Nephron progenitor cell (in vitro differentiated cells): ENCODE data around the gene SEMA6B.

Experiments
- DNase-seq: peaks from one replicate; pipeline ENCODE4 v3.0.0; 2021
- H3K27ac Mint-ChIP-seq: 2 replicates; pipeline ENCODE4 v1.8.0; 2021; ENCODE audit warnings: mild to moderate bottlenecking, moderate library complexity, mixed read lengths
- H3K27me3 Mint-ChIP-seq: 2 replicates; pipeline ENCODE4 v1.8.0; 2021; ENCODE audit warnings: mild to moderate bottlenecking, low read depth, mixed read lengths; ENCODE audit not compliant: poor library complexity
- H3K36me3 Mint-ChIP-seq: 2 replicates; pipeline ENCODE4 v1.8.0; 2021; ENCODE audit warnings: low read depth, mixed read lengths
- H3K4me1 Mint-ChIP-seq: 2 replicates; pipeline ENCODE4 v1.8.0; 2021; ENCODE audit warnings: mixed read lengths
- H3K4me3 Mint-ChIP-seq: 2 replicates; pipeline ENCODE4 v1.8.0; 2021; ENCODE audit warnings: mild to moderate bottlenecking, moderate library complexity, mixed read lengths
- H3K9me3 Mint-ChIP-seq: 2 replicates; pipeline ENCODE4 v1.8.0; 2021; ENCODE audit warnings: mild to moderate bottlenecking, moderate library complexity, mixed read lengths
- TF ChIP-seq, protein P1 (sequence below): fragments of 200-600 bp; sonication (generic); IDR thresholded peaks from 2 replicates; pipeline ENCODE4 v1.5.0; 2021; ENCODE audit warnings: antibody characterized with exemption

The SEMA6B gene

GRCh38 chr19:4506449-4507149, 52.9 kb downstream of the SEMA6B start:
- TF ChIP-seq, protein P1, sequence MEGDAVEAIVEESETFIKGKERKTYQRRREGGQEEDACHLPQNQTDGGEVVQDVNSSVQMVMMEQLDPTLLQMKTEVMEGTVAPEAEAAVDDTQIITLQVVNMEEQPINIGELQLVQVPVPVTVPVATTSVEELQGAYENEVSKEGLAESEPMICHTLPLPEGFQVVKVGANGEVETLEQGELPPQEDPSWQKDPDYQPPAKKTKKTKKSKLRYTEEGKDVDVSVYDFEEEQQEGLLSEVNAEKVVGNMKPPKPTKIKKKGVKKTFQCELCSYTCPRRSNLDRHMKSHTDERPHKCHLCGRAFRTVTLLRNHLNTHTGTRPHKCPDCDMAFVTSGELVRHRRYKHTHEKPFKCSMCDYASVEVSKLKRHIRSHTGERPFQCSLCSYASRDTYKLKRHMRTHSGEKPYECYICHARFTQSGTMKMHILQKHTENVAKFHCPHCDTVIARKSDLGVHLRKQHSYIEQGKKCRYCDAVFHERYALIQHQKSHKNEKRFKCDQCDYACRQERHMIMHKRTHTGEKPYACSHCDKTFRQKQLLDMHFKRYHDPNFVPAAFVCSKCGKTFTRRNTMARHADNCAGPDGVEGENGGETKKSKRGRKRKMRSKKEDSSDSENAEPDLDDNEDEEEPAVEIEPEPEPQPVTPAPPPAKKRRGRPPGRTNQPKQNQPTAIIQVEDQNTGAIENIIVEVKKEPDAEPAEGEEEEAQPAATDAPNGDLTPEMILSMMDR: no peak
- peaks cover 4% of the 10 kb centered on the region for H3K27me3 Mint-ChIP-seq
- H3K4me3 Mint-ChIP-seq: no peak overlapping the region
- DNase-seq: no peak
- H3K4me1 Mint-ChIP-seq: no peaks in the 10 kb centered on the region
- peaks cover 26% of the 10 kb centered on the region for H3K36me3 Mint-ChIP-seq
- H3K27ac Mint-ChIP-seq: peak overlapping the region; percentile 53
- H3K9me3 Mint-ChIP-seq: no peaks in the 10 kb centered on the region

DNA sequence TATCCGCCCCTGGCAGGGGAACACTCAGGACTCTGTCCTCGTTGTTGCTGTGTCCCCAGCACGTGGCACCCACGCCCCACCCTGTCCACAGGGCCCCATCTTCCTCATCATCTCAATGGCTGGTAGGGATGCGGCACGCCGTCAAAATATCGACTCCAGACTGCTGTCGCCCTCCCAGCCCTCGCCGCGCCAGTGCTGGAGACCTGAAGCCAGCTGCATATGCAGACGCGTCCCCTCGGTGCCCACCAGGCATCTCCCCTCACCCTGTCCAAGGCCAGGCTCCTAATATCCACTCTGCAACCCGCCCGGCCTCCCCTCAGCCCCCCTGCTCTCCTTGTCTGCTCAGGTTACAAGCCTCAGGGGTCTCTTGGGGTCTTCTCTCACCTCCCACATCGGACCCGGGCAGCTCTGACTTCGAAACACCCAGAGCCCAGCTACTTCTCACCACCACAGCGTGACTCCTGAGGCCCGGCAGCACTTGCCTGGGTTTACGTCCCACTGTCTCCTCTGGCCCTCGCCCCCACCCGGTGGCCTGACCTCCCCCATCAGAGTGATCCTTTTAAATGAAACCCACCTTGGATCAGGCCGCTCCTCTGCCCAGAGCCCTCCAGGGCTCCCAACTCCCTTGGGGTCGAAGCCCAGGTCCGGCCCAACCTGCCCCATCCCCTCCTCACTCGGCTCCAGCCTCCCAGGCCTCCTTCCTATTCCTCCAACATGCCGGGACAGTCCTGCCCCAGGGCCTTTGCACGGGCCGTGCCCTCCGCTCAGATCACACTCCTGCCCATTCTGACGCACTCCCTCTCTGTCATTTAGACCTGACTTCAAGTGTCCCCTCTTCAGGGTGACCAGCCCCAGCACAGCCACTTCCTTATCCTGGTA, 53.7 kb downstream of the SEMA6B start:
- no peak for DNase-seq
- H3K9me3 Mint-ChIP-seq: no peaks in the 10 kb centered on the region
- H3K4me1 Mint-ChIP-seq: no peaks in the 10 kb centered on the region
- H3K27ac Mint-ChIP-seq: peak overlapping the region; percentile 96
- TF ChIP-seq, protein P1: no peak
- H3K36me3 Mint-ChIP-seq: peaks cover 26% of the 10 kb centered on the region
- no peak overlapping the region for H3K4me3 Mint-ChIP-seq
- peaks cover 4% of the 10 kb centered on the region for H3K27me3 Mint-ChIP-seq

GRCh38 chr19:4504891-4505569, 54.5 kb downstream of the SEMA6B start:
- H3K27ac Mint-ChIP-seq: no peak overlapping the region
- TF ChIP-seq, protein P1: no peak
- peaks cover 26% of the 10 kb centered on the region for H3K36me3 Mint-ChIP-seq
- no peaks in the 10 kb centered on the region for H3K9me3 Mint-ChIP-seq
- peaks cover 4% of the 10 kb centered on the region for H3K27me3 Mint-ChIP-seq
- H3K4me3 Mint-ChIP-seq: no peak overlapping the region
- no peaks in the 10 kb centered on the region for H3K4me1 Mint-ChIP-seq
- no peak for DNase-seq

- no peaks in the 10 kb centered on the region for H3K4me1 Mint-ChIP-seq
These were observed 55.2 kb downstream of the SEMA6B start for GRCh38 chr19:4504297-4504701.

GRCh38 chr19:4503825-4504170, 55.7 kb downstream of the SEMA6B start:
- DNase-seq: no peak
- Mint-ChIP-seq H3K9me3 (no peaks in the 10 kb centered on the region), H3K27me3 (peaks cover 4% of the 10 kb centered on the region), H3K4me3 (no peak overlapping the region), H3K4me1 (no peaks in the 10 kb centered on the region), H3K27ac (no peak overlapping the region), H3K36me3 (peaks cover 26% of the 10 kb centered on the region)
- TF ChIP-seq, protein P1: no peak

More at GRCh38 chr19:4504297-4504701, 55.2 kb downstream of the SEMA6B start:
- H3K27ac Mint-ChIP-seq: no peak overlapping the region
- H3K27me3 Mint-ChIP-seq: peaks cover 4% of the 10 kb centered on the region
- H3K9me3 Mint-ChIP-seq: no peaks in the 10 kb centered on the region
- H3K36me3 Mint-ChIP-seq: peaks cover 26% of the 10 kb centered on the region
- no peak overlapping the region for H3K4me3 Mint-ChIP-seq
- DNase-seq: no peak
- TF ChIP-seq, protein P1: no peak
